NCI-H2171 treated with DMSO at 0.1 percent for 48 hours (cell line): ENCODE results near the gene PCDH9.

Experiments
- DNase-seq: peaks from one replicate; lab custom pipeline; 2025; lab: John Stamatoyannopoulos, UW

PCDH9 gene

DNA sequence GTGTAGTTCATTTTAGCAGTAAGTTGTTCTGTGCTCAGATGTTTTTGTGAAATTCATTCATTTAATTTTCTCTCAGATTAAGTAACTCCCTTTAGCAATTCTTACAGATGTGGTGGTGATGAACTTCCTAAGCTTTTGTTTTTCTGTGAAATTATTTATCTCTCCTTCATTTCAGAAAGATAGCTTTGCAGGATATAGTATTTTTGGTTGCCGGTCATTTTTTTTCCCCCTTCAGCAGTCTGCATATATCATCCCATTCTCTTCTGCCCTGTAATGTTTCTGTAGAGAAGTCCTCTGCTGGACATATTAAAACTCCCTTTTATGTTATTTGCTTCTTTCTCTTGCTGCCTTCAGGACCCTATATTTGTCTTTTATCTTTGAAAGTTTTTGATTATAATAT lies 470.2 kb downstream of the PCDH9 start:
- no peak for DNase-seq

DNA sequence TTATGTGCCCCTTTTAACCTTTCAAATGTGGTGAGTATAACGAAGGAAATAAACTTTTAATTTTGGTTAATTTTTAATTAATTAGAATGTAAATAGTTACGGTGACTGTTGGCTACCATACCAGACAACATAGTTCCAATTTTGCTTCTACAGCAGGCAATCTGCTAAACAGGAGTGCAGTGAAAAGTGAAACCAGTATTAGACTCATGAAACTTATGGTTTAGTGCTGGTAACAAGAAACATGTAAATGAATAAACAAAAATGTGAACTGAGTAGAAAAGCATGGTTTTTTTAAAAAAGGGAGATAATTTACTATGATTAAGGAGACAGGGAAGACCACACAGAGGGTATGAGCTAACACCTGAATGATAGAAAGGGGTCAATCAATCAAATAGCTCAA lies 478.4 kb downstream of the PCDH9 start:
- no peak for DNase-seq

DNA sequence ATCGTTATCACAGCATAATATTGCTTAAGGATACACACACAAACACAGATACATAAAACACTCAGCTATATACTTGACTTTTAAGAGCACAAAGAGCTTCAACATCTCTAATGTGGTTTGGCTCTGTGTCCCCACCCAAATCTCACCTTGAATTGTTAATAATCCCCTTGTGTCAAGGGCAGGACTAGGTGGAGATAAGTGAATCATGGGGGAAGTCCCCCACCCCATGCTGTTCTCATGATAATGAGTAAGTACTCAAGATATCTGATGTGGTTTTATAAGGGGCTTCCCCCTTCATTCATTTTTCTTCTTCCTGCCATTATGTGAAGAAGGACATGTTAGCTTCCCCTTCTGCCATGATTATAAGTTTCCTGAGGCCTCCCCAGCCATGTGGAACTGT lies 481.4 kb downstream of the PCDH9 start:
- DNase-seq = no peak

DNA sequence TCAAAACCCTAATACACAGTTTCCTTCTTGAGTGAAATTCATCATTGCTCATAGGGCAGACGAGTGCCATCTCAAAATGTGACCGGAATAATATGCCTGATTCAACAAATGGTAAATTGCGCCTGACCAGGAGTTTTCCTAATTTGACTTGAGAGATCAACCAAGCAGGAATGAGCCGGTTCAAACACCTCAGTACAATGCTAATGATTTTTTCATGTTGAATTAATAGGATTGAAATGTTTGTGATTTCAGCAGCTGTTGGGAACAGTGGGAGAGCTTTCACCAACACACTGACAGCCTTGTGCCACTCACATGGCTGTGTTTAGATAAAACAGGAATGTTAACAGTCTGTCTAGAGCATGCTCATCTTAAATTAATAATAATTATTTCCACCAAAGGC lies 484.8 kb downstream of the PCDH9 start:
- DNase-seq = peak; percentile 67

DNA sequence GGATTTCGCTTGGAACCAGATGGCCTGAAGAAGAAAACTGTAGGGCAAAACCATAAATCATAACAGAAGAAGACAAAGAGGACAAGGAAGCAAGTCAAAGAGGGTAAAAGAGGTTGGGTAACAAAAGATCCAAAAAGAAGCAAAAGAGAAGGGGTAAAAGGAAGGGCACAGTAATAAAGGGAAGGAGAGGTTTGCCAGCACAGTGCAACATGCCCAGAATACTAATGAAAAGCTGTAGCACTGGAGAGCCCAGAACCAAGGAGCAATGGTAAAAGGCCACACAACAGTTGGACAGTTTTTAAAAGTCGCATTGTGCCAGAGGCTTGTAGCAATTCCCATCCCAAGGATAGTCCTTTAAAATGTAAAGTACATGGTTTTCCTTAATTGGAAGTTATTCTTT lies 506.6 kb downstream of the PCDH9 start:
- DNase-seq = no peak

DNA sequence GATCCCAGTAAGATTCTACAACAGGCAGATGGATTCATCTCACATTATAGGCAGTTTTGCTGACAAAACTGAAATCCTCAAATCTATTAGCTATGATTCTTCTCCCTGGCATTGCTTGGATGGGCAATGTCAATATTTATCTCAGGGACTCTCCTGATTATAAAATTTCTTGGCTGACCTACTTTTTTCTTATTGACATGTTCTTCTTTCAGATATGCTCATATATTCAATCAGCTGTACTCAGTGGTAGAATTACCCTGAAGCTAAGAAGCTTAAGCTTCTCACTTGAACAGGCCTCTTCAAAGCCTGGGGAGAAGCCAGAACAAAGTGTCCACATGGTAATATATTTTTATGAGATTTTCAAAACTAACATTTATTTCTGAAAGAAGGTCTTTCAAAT lies 513.6 kb downstream of the PCDH9 start:
- DNase-seq = no peak

DNA sequence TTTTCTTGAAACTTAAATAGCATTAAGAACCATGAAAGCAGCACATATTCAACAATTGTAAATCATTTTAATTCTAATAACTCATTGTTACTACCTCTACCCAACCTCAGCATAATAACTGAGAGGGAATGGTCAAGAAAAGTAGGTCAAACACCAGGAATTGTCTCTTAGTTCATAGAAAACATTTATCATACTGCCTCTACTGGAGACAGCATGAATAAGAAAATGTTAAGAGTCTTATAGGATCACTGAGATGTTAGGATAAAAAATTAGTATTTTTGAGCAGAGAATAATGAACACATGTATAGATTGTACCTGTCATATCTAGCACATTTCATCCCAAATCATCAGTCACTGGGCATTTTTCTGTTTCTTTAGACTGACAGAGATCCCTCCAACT lies 515.3 kb downstream of the PCDH9 start:
- no peak for DNase-seq

DNA sequence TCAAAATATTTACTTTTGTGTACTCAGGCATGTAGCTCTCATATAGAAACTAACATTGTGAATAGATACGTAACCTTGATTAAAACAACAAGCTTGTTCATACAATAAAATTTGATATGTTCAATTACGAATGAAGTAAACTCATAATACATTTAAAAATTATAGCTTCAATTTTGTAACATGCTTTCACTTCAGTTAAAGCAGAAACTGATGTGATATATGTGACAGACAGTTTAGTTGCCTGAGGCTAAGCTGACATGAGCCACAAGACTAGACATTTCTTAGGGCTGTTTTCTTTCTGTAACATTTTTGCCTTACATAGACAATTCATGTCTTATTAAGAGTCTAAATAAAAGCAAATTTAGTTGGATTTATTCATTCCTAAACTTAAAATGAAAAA lies 526.0 kb downstream of the PCDH9 start:
- DNase-seq = no peak

DNA sequence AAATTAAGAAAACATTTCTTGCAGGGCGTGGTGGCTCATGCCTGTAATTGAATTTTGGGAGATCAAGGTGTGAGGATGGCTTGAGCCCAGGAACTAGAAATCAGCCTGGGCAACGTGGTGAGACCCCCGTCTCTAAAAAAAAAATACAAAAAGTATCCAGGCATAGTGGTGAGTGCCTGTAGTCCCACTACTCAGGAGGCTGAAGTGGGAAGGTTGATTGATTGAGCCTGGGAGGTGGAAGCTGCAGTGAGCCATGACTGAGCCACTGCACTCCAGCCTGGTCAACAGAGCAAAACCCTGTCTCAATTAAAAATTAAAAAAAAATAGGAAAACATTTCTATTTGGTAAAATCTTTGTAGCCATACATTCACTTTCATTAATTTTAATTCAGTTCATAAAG lies 526.5 kb downstream of the PCDH9 start:
- no peak for DNase-seq

DNA sequence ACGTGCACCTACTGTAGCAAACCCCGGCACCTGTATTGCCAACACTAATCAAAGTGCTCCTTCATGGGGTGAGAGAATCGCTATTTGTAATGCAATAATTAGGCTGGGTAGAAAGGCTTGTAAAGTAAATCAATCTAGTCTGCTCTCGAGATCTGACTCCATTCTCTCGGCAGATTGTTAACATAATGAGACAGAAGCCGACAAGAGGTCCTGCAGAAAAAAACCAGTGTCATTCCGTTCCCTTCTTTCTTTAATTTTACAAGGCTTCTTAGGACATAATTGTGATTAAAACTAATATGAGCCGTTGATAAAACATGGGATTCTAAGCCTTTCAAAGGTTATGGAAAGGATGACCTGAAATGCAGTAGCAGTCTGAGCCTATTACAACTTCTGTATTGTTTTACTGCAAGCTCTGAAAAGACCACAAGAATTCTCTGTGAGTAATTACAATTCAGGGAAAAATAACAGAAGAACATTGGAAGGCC lies 530.0 kb downstream of the PCDH9 start:
- peak; percentile 45 for DNase-seq

DNA sequence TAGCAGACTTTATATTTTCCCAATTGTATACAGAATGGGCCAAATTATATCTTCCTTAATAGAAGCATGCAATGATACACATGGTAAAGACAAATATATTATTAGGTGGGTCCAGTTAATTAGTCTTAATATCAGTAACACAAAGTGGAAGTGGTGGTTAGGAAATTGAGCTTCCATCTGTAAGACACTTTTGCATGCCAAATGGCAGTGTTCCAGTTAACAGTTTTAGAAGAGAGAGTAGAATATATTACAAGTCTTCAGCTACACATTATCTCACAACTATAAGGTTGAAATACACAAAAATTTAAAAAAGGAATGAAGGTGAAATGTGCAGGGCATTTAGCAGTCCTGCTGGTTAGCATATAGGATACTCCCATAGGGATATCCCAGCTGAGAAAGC lies 536.5 kb downstream of the PCDH9 start:
- peak; percentile 50 for DNase-seq

DNA sequence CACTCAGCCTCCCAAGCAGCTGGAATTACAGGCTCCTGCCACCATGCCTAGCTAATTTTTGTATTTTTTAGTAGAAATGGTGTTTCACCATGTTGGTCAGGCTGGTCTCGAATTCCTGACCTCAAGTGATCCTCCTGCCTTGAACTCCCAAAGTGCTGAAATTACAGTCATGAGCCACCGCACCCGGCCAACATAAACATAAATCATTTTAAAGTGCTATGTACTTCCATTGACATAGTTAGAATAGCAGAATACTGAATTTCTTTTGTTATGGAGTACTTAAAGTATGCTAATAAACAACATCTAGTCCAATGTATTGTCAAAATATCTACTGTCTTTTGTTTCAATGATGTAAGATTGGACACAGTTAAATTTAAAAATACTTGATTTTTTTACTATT lies 539.0 kb downstream of the PCDH9 start:
- no peak for DNase-seq

DNA sequence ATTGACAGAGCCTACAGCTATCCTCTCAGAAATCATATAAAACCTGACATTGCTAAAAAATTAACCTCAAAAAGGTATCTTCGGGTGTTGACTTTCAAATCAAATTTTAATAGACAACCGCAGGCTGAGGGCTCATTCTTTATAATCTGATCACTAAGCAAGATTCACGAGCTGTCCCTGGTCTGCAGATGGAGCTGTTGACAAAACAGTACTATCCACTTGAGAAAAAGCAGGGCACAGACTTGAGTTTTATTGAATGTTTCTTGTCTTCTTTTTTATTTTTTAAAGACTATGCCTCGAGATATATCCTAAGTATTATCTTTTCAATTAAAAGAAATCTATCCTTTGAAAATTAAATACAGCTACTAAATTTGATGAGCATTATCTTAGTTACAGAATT lies 540.5 kb downstream of the PCDH9 start:
- peak; percentile 85 for DNase-seq

DNA sequence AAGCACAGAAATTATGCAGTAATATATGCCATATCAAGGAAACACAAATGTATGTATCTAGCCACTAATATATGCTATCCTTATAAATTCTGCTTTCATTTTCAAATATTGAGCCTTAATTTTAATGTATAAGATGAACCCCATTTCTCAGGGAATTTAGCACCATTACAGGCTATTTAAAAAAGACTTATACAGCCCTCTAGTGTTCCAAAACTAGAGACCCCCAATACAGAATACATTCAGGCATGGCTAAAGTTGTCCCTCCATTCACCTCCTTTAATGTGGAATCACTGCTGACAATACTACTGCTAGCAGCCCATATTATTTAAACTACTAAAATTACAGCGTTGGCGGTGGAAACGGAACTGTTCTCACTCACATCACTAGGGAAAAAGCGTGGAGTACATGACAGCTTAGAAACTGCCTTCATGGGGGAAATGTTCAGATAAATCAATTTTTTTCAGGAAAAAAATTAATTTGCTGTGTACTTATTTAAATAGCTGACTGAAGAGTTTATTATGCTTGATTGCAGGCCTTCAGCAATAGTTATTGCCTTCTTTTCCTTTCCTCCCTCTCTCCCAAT lies 541.0 kb downstream of the PCDH9 start:
- DNase-seq = peak; percentile 54

DNA sequence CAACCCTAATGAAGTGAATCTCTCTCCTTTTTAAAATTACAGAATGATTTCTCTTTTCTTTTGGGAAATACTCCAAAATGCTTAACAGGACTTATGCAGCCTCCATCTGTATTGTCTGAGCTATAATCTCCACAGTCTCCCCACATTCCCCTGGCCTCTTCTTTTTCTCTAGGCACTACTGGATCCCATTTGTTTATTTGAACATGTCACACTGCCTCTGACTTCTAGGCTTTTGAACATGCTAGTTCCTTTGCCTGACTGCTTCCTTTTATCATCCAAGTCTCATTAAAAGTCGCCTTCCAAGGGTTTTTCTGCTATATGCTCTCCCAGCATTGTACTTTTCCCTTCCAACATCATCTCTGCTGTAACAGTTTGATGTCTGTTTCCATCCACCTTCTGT lies 548.7 kb downstream of the PCDH9 start:
- no peak for DNase-seq

DNA sequence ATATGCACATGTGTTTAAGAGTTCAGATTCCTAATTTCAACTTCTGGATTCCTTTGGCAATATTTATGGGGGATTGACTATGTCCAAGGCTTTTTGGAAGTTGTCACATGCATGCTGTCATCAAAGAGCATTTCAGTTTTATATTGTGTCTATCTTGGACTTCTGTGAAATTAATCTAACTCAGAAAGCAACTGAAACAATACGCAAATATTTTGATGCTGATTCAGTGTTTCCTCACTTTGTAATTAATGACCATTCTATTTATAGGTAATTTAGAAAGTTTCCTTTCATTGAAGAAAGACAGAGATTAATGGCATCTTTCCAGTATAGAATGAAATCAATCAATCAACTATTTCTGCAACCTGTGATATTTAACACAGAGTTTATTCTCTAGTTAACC lies 550.1 kb downstream of the PCDH9 start:
- no peak for DNase-seq

DNA sequence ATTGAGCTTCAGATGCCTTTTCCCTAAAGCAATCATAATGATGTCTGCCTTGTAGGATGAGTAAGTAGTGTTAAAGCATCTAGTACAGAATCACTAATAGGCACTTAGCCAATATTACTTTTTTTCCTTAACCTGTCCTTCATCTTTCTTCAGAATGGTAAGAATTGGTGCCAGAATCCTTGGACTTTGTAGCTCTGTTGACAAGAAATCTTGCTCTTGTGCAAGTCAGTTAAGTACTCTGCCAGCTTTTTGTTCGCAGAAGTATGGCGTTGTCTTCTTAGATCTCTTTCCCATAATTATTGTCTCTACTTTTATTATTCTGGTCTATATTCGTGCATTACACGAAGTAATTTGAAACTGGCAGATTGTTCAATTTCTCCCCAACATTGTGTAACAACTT lies 554.5 kb downstream of the PCDH9 start:
- DNase-seq = no peak

DNA sequence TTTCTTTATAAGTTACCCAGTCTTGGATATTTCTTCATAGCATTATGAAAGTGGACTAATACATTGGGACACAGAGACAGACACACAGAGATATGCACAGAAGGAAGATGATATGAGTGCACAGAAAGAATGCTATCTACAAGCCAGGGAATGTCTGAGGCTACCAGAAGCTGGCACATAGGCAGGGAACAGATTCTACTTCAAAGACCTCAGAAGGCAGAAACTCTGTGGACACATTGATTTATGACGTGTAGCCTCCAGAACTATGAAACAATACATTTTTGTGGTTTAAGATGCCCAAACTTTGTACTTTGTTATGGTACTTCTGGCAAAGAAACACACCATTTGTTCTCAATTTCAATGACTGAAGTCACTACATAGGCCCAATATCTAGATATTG lies 556.7 kb downstream of the PCDH9 start:
- DNase-seq = no peak

DNA sequence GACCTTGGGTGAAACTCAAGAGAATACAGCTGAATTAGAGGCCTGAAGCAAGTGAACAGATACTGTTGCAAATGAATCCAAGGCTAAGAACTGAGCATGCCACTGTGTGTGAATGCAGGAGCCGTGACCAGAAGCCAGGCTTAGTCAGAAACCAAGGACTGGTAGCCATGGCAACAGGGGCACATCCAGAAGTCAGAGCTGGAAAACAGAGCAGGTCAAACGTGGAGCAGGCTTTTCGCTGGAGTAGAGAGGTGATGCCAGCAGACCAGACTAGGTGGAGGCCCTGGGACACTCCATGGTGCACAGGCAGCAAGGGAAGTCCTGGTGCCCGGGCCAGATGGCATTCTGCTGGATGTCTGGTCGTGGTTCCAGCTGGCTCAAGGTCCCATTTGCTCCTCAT lies 564.1 kb downstream of the PCDH9 start:
- peak; percentile 63 for DNase-seq

DNA sequence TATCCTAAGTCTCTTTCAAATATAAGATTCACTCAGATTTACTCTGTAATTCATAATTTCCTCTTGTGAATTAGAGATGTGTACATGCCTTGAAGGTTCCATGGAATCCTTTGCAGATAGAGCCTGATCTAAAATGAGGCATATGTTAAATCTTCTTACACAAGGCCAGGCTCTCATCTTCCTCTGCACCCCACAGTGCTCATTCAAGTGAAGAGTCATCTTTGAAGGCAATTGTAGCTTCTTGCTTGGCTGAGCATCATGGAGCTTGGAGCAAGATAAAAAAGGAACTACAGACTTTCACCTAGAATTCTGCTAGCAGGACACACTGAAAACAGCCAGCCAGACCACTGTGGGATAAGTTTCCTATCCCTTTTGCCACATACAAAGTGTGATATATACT lies 566.4 kb downstream of the PCDH9 start:
- DNase-seq = peak; percentile 70

DNA sequence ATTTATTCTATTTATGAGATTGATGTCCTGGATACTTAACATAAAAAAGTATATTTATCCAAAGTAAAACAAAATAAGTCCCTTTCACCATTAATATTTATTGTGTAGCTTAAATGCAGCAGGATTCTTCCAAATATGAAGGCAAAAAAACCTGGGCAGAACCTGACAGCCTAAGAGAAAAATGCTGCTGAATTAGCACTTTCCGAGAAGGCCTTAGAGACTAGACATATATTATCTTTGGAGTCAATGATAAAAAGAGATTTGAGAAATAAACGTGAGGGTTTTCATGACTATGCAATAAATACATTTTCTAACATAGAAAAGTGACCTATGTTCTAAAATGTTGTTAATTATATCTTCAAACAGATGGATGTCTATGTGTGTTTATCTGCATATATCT lies 566.9 kb downstream of the PCDH9 start:
- no peak for DNase-seq

DNA sequence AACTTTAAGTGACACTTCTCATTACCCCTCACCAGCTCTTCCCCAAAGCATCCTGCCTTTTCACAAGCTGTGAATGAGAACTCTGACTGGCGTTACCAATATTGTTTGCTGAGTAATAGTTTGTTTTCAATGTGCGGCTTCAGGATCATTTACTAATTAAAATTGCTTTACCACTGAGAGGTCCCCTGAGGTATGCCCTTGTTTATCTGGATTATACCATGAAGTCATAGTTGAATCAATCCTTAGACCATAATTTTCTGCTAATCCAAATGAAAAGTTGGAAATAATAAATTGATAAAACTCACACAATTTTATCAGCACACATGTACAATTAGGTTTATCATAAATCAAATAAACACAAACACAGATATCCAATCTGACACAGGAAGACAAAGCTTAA lies 568.8 kb downstream of the PCDH9 start:
- DNase-seq = no peak

DNA sequence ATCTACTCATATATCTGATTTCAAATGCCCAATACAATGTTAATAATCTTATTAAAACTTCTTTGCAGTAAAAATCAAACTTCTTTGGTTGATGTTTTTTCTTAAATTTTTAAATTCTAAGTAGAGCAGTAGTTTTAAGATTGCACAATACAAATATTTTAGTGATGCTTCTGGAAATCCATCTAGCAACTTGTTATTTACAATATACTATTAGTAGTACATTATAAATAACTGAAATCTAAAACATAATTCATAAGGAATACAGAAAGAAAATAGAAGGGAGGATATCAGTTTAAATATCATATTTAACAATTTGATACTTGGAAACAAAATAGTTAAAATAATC lies 569.7 kb downstream of the PCDH9 start:
- DNase-seq = no peak

DNA sequence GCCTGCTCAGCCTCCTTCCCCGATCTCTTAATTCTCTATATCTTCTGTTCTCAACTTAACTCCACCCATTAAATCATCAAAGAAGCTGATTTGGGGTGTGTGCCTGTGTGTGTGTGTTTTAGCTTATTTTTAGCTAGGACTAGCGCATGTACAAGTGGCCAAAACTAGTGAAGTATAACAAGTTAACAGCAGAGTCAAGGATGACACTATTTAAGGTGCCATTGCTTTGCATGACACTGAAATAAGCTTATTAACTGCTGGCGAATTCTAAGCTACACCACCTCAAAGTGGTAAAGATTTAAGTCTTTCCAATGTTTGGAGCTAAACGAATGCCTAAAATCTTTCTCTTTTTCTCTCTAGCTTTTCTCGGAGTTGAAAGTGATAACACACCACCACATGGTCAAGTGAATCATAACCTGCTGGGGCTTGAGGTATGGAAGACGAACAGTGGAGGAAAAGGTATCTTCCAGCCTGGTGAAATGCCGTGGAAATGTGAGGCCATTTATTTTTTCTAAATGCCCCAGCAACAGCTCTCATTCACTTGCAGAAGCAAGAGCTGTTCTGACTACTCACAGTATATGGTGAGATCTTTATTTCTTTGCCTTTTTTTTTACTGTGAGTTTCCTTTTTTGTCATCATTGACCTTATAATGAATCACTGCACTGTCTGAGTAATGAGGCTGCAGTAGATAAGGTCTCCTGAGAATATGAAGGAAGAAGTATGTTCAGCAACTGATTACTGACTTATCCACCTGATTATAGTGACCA lies 570.3 kb downstream of the PCDH9 start:
- DNase-seq = peak; percentile 44
